H1 (cell line): ENCODE results near the gene ARF4. TPM values are rescaled to one million over a fixed set of nuclear protein-coding genes. Genes with fewer than 3 reads are reported as not detected.

Experiments
- BCL11A ChIP-seq, 2 experiments: IDR thresholded peaks; one replicate each; pipeline ENCODE4 v1.6.1; 2011; ENCODE audit warnings: low read depth in 2 of 2, low read length in 2 of 2, mild to moderate bottlenecking in 2 of 2
- polyA plus RNA-seq, 7 experiments: library from polyadenylated mRNA; depleted of rRNA in 3 of 7; stranded (reverse) in 5 of 7; unstranded in 2 of 7; fragments of >200 nt in 5 of 7; fragments of 200-250 nt in 2 of 7; gene quantifications; 1 replicate in 5 of 7; 2 replicates in 1 of 7; 4 replicates in 1 of 7; pipeline versions ENCODE4 v1.2.1 to v1.2.3, GENCODE V29; 2011 to 2013; ENCODE audit warnings: missing spikeins in 2 of 7, mixed read lengths in 2 of 7
- total RNA-seq: library from RNA; stranded (reverse); fragmentation: NEBNext Ultra II Directional; extraction: Animal tissue kit (Norgen Biotek cat#: 25700); gene quantifications from 2 replicates; pipeline ENCODE4 v1.2.1, GENCODE V29; 2021

ARF4 gene
- total and polyA plus RNA-seq, 2 of the 8 experiments (the other 6 are each of a cell fraction or from before 2014, with no cell fraction given): 138 to 165 TPM

GRCh38 chr3:57570878-57571277 lies 26.3 kb downstream of the ARF4 start (continued):
- TF ChIP-seq BCL11A (IDR thresholded peaks at IDR 0.05; ENCODE audit: low read depth in 2 of 2, low read length in 2 of 2): no peak
